Osteocyte (in vitro differentiated cells): ENCODE measurements around the gene INPP5K. TPM values are rescaled to one million over a fixed set of nuclear protein-coding genes. Genes with fewer than 3 reads are reported as not detected.
"Not testable (repeated sequence)": the region's sequence is repeated elsewhere in the genome, so short reads cannot be mapped to it uniquely, and the experiment has no call there.

Source experiments
- DNase-seq: peaks from one replicate; pipeline ENCODE4 v3.0.0; 2021; ENCODE audit warnings: mixed read lengths; ENCODE audit not compliant: unreplicated experiment; ENCODE audit errors: extremely low spot score
- H3K27ac Mint-ChIP-seq: one replicate; pipeline ENCODE4 v1.8.0; 2021; ENCODE audit warnings: mild to moderate bottlenecking, mixed read lengths; ENCODE audit not compliant: unreplicated experiment
- H3K27me3 Mint-ChIP-seq: one replicate; pipeline ENCODE4 v1.8.0; 2021; ENCODE audit warnings: mixed read lengths; ENCODE audit not compliant: unreplicated experiment
- H3K36me3 Mint-ChIP-seq: one replicate; pipeline ENCODE4 v1.8.0; 2021; ENCODE audit warnings: mixed read lengths; ENCODE audit not compliant: unreplicated experiment
- H3K4me1 Mint-ChIP-seq: one replicate; pipeline ENCODE4 v1.8.0; 2021; ENCODE audit warnings: mixed read lengths; ENCODE audit not compliant: unreplicated experiment
- H3K4me3 Mint-ChIP-seq: one replicate; pipeline ENCODE4 v1.8.0; 2021; ENCODE audit warnings: mild to moderate bottlenecking, moderate library complexity, mixed read lengths; ENCODE audit not compliant: unreplicated experiment
- H3K9me3 Mint-ChIP-seq: one replicate; pipeline ENCODE4 v1.8.0; 2021; ENCODE audit warnings: mixed read lengths; ENCODE audit not compliant: unreplicated experiment
- total RNA-seq: library from RNA; stranded (reverse); gene quantifications from 2 replicates; pipeline ENCODE4 v1.2.1, GENCODE V29; 2021
- TF ChIP-seq, protein P1 (sequence below): fragments of 200-600 bp; sonication (generic); IDR thresholded peaks from 2 replicates; pipeline ENCODE4 v1.5.0; 2021; ENCODE audit warnings: antibody characterized with exemption, mild to moderate bottlenecking, moderate library complexity

INPP5K gene
- total RNA-seq, 1 donor from 2014 or later: 49.4 TPM

DNA sequence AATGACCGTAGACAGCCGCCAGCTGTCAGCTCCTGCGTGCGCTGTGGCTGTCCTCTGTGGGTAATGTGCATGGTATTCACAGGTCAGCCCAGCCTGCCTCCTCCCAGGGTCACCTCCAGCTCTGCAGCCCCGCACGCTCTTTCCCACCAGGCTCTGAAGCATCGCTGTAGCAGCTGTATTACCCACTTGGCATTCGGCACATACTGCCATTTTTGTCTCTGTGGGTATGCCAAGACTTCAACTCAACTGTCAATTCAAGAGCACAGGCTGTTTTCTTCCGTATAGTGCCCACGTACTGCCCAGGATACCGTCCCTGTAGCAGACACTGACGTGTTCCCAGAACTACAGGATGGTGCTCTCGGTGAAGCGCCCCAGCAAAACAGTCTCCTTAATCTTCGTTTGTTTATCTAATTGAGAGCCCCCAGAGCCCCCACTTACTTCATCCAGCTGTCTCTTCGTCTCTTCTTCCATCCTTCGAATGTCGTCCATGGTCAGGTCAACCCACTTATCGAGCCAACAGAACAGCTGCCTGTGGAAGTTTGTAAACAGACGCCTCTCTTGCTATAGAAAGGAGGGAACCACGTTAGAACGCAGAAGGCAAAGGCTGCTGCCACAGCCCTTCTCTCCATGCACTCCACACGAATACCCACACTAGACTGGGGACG is 17.4 kb upstream of the INPP5K start:
- TF ChIP-seq, protein P1, sequence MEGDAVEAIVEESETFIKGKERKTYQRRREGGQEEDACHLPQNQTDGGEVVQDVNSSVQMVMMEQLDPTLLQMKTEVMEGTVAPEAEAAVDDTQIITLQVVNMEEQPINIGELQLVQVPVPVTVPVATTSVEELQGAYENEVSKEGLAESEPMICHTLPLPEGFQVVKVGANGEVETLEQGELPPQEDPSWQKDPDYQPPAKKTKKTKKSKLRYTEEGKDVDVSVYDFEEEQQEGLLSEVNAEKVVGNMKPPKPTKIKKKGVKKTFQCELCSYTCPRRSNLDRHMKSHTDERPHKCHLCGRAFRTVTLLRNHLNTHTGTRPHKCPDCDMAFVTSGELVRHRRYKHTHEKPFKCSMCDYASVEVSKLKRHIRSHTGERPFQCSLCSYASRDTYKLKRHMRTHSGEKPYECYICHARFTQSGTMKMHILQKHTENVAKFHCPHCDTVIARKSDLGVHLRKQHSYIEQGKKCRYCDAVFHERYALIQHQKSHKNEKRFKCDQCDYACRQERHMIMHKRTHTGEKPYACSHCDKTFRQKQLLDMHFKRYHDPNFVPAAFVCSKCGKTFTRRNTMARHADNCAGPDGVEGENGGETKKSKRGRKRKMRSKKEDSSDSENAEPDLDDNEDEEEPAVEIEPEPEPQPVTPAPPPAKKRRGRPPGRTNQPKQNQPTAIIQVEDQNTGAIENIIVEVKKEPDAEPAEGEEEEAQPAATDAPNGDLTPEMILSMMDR: no peak
- H3K4me3 Mint-ChIP-seq: no peak overlapping the region
- peaks cover 28% of the 10 kb centered on the region for H3K36me3 Mint-ChIP-seq
- H3K9me3 Mint-ChIP-seq: no peaks in the 10 kb centered on the region
- H3K27ac Mint-ChIP-seq: no peak overlapping the region
- H3K27me3 Mint-ChIP-seq: no peaks in the 10 kb centered on the region
- no peak for DNase-seq
- H3K4me1 Mint-ChIP-seq: no peaks in the 10 kb centered on the region

GRCh38 chr17:1532836-1533602 is 16.6 kb upstream of the INPP5K start:
- Mint-ChIP-seq H3K36me3 (peaks cover 29% of the 10 kb centered on the region), H3K4me1 (no peaks in the 10 kb centered on the region), H3K9me3 (no peaks in the 10 kb centered on the region), H3K27me3 (no peaks in the 10 kb centered on the region), H3K4me3 (no peak overlapping the region), H3K27ac (no peak overlapping the region)
- DNase-seq: no peak
- TF ChIP-seq, protein P1: no peak

DNA sequence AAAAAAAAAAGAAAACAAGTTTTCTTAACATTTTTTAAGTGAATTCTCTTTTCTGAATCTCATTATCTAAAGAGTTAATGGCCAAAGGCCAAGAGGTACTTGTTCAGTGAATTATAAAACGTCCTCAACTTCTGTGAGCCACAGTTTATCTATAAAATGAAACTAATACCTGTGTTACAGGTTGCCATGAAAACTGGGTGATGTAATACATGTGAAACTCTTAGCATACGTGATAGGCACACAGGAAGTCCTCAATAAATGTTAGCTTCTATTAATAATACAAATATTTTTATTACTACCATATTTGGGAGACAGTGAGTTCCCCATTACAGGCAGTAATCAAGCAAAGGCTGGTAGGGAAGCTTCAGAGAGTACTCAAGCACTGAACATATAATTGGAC is 13.5 kb upstream of the INPP5K start:
- no peak for DNase-seq
- Mint-ChIP-seq H3K4me1 (no peaks in the 10 kb centered on the region), H3K4me3 (no peak overlapping the region)

GRCh38 chr17:1526876-1527275 is 10.5 kb upstream of the INPP5K start:
- H3K36me3 Mint-ChIP-seq: peaks cover 17% of the 10 kb centered on the region
- H3K27ac Mint-ChIP-seq, H3K4me3 Mint-ChIP-seq, H3K9me3 Mint-ChIP-seq, DNase-seq, H3K4me1 Mint-ChIP-seq, H3K27me3 Mint-ChIP-seq: not testable (repeated sequence)

More for the DNA sequence above, 13.5 kb upstream of the INPP5K start:
- Mint-ChIP-seq H3K36me3 (peaks cover 30% of the 10 kb centered on the region), H3K27ac (no peak overlapping the region), H3K27me3 (no peaks in the 10 kb centered on the region), H3K9me3 (no peaks in the 10 kb centered on the region)
- TF ChIP-seq, protein P1: no peak

GRCh38 chr17:1522626-1523025 is 6.2 kb upstream of the INPP5K start:
- H3K4me3 Mint-ChIP-seq: no peak overlapping the region
- no peaks in the 10 kb centered on the region for H3K27me3 Mint-ChIP-seq
- H3K9me3 Mint-ChIP-seq: no peaks in the 10 kb centered on the region
- no peak overlapping the region for H3K27ac Mint-ChIP-seq
- TF ChIP-seq, protein P1: no peak
- no peak for DNase-seq
- H3K4me1 Mint-ChIP-seq: peaks cover 2% of the 10 kb centered on the region
- H3K36me3 Mint-ChIP-seq: peaks cover 14% of the 10 kb centered on the region
